Liver (tissue), 9 donors: ENCODE data around the gene YEATS2. TPM values are rescaled to one million over a fixed set of nuclear protein-coding genes. Genes with fewer than 3 reads are reported as not detected.

Source experiments
- DNase-seq: peaks from one replicate; pipeline ENCODE4 v3.0.0-alpha.2; 2017; ENCODE audit warnings: low spot score
- H3K27ac ChIP-seq, 2 donors: one replicate each; pipeline ENCODE4 v1.7.0; 2013; ENCODE audit warnings: inconsistent platforms in 2 of 2, low read length in 2 of 2, control low read depth in 1 of 2, low read depth in 1 of 2, mild to moderate bottlenecking in 1 of 2
- H3K27me3 ChIP-seq, 4 donors: one replicate each; pipeline versions ENCODE4 v1.6.1 to v1.7.0; 2013; ENCODE audit warnings: low read length in 3 of 4, inconsistent platforms in 1 of 4, mild to moderate bottlenecking in 1 of 4, moderate library complexity in 1 of 4; ENCODE audit not compliant: control insufficient read depth in 4 of 4, insufficient read depth in 4 of 4
- H3K36me3 ChIP-seq, 4 donors: one replicate each; pipeline versions ENCODE4 v1.6.1 to v1.7.0; 2013; ENCODE audit warnings: low read length in 3 of 4, mild to moderate bottlenecking in 3 of 4, low read depth in 1 of 4, moderate library complexity in 1 of 4; ENCODE audit not compliant: control insufficient read depth in 4 of 4, insufficient read depth in 3 of 4
- H3K4me1 ChIP-seq, 4 donors: one replicate each; pipeline versions ENCODE4 v1.6.1 to v1.7.0; 2013; ENCODE audit warnings: low read length in 3 of 4, mild to moderate bottlenecking in 3 of 4, moderate library complexity in 1 of 4; ENCODE audit not compliant: control insufficient read depth in 4 of 4, insufficient read depth in 4 of 4
- H3K4me3 ChIP-seq, 3 donors: one replicate each; pipeline versions ENCODE4 v1.6.1 to v1.7.0; 2013; ENCODE audit warnings: low read length in 3 of 3, control low read depth in 1 of 3, low read depth in 1 of 3, mild to moderate bottlenecking in 1 of 3
- H3K9ac ChIP-seq, 2 donors: one replicate each; pipeline ENCODE4 v1.7.0; 2013; ENCODE audit warnings: low read length in 2 of 2, mild to moderate bottlenecking in 2 of 2, moderate library complexity in 2 of 2, control low read depth in 1 of 2, low read depth in 1 of 2
- H3K9me3 ChIP-seq, 4 donors: one replicate each; pipeline versions ENCODE4 v1.6.1 to v1.7.0; 2013; ENCODE audit warnings: low read length in 3 of 4; ENCODE audit not compliant: control insufficient read depth in 4 of 4
- ATF3 ChIP-seq: IDR thresholded peaks from 2 replicates; pipeline ENCODE4 v1.6.1; 2016; ENCODE audit warnings: antibody characterized with exemption
- EGR1 ChIP-seq, 2 donors: IDR thresholded peaks; 2 replicates each; pipeline ENCODE4 v1.6.1; 2016 to 2018; ENCODE audit warnings: antibody characterized with exemption in 2 of 2, low read depth in 2 of 2
- FOXA1 ChIP-seq: IDR thresholded peaks from 2 replicates; pipeline ENCODE4 v1.6.1; 2016; ENCODE audit warnings: antibody characterized with exemption
- FOXA2 ChIP-seq: IDR thresholded peaks from 2 replicates; pipeline ENCODE4 v1.6.1; 2016; ENCODE audit warnings: antibody characterized with exemption
- GABPA ChIP-seq, 2 donors: IDR thresholded peaks in 1 of 2; conservative IDR thresholded peaks in 1 of 2; 2 replicates each; pipeline ENCODE4 v1.6.1; 2016; ENCODE audit warnings: antibody characterized with exemption in 2 of 2, mild to moderate bottlenecking in 1 of 2, moderate library complexity in 1 of 2
- HNF4A ChIP-seq, 2 donors: conservative IDR thresholded peaks; 2 replicates each; pipeline ENCODE4 v1.6.1; 2016; ENCODE audit warnings: antibody characterized with exemption in 2 of 2, mild to moderate bottlenecking in 2 of 2
- HNF4G ChIP-seq: IDR thresholded peaks from 2 replicates; pipeline ENCODE4 v1.6.1; 2016; ENCODE audit warnings: antibody characterized with exemption
- JUND ChIP-seq, 2 donors: IDR thresholded peaks; 2 replicates each; pipeline ENCODE4 v1.6.1; 2016; ENCODE audit warnings: antibody characterized with exemption in 2 of 2
- NR2F2 ChIP-seq: IDR thresholded peaks from 2 replicates; pipeline ENCODE4 v1.6.1; 2016; ENCODE audit warnings: antibody characterized with exemption
- RAD21 ChIP-seq, 2 donors: IDR thresholded peaks; 2 replicates each; pipeline ENCODE4 v1.6.1; 2016; ENCODE audit warnings: antibody characterized with exemption in 2 of 2, mild to moderate bottlenecking in 2 of 2
- REST ChIP-seq: IDR thresholded peaks from 2 replicates; pipeline ENCODE4 v1.6.1; 2016; ENCODE audit warnings: antibody characterized with exemption, mild to moderate bottlenecking
- RXRA ChIP-seq, 2 donors: IDR thresholded peaks; 2 replicates each; pipeline ENCODE4 v1.6.1; 2017 to 2018; ENCODE audit warnings: antibody characterized with exemption in 2 of 2, mild to moderate bottlenecking in 1 of 2
- SP1 ChIP-seq: IDR thresholded peaks from 2 replicates; pipeline ENCODE4 v1.6.1; 2018; ENCODE audit warnings: antibody characterized with exemption, mild to moderate bottlenecking
- TAF1 ChIP-seq: conservative IDR thresholded peaks from 2 replicates; pipeline ENCODE4 v1.6.1; 2016; ENCODE audit warnings: antibody characterized with exemption, mild to moderate bottlenecking
- YY1 ChIP-seq: IDR thresholded peaks from 2 replicates; pipeline ENCODE4 v1.6.1; 2016; ENCODE audit warnings: antibody characterized with exemption, mild to moderate bottlenecking
- ZBTB33 ChIP-seq: IDR thresholded peaks from 2 replicates; pipeline ENCODE4 v1.6.1; 2016; ENCODE audit warnings: antibody characterized with exemption
- WGBS: extraction: QIAGEN DNeasy Blood & Tissue Kit; methylation state at CpG from one replicate; pipeline ENCODE4 v1.1.7; 2013; 5-methylcytosine and 5-hydroxymethylcytosine counted together
- polyA plus RNA-seq, 2 donors: library from polyadenylated mRNA; stranded (reverse) in 1 of 2; unstranded in 1 of 2; fragments of 200-250 nt in 1 of 2; fragments of >200 nt in 1 of 2; fragmentation: Nextera tagmentation in 1 of 2; extraction: Ambion mirVana in 1 of 2; gene quantifications; one replicate each; pipeline versions ENCODE4 v1.2.1 to v1.2.3, GENCODE V29; 2013 to 2015
- total RNA-seq, 2 donors: library from RNA; depleted of rRNA; stranded (reverse); fragments of >200 nt; gene quantifications; one replicate each; pipeline ENCODE4 v1.2.3, GENCODE V29; 2014
- TF ChIP-seq, protein P1 (sequence below): IDR thresholded peaks from 2 replicates; pipeline ENCODE4 v1.6.1; 2016; ENCODE audit warnings: antibody characterized with exemption
- TF ChIP-seq, protein P2 (sequence below): fragments of 150-350 bp; IDR thresholded peaks from 2 replicates; pipeline ENCODE4 v1.5.1; 2017; ENCODE audit warnings: improper control_type of control experiment, low read depth, low read length; ENCODE audit not compliant: missing input control
- donor health status: healthy.
- donor health status: healthy.
- donor health status: healthy.
- donor health status: healthy.
- donor health status: healthy.

Gene YEATS2
- total and polyA plus RNA-seq, 4 donors = 1.5 to 9.4 (median 4.9) TPM

- no peak for DNase-seq
- TF ChIP-seq YY1 (no peak), SP1 (no peak), RXRA (IDR thresholded peaks at IDR 0.05) (no peak), GABPA (IDR thresholded peaks at IDR 0.05 in 1 of 2, conservative IDR thresholded peaks at IDR 0.05 in 1 of 2) (no peak), ATF3 (no peak), HNF4A (conservative IDR thresholded peaks at IDR 0.05) (no peak), FOXA2 (no peak), EGR1 (IDR thresholded peaks at IDR 0.05; ENCODE audit: low read depth in 2 of 2) (no peak), RAD21 (IDR thresholded peaks at IDR 0.05) (no peak), FOXA1 (no peak), JUND (IDR thresholded peaks at IDR 0.05) (no peak), ZBTB33 (no peak), REST (no peak), NR2F2 (no peak), TAF1 (no peak), HNF4G (no peak)
- TF ChIP-seq, protein P1, sequence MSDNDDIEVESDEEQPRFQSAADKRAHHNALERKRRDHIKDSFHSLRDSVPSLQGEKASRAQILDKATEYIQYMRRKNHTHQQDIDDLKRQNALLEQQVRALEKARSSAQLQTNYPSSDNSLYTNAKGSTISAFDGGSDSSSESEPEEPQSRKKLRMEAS = no peak
- TF ChIP-seq, protein P2, sequence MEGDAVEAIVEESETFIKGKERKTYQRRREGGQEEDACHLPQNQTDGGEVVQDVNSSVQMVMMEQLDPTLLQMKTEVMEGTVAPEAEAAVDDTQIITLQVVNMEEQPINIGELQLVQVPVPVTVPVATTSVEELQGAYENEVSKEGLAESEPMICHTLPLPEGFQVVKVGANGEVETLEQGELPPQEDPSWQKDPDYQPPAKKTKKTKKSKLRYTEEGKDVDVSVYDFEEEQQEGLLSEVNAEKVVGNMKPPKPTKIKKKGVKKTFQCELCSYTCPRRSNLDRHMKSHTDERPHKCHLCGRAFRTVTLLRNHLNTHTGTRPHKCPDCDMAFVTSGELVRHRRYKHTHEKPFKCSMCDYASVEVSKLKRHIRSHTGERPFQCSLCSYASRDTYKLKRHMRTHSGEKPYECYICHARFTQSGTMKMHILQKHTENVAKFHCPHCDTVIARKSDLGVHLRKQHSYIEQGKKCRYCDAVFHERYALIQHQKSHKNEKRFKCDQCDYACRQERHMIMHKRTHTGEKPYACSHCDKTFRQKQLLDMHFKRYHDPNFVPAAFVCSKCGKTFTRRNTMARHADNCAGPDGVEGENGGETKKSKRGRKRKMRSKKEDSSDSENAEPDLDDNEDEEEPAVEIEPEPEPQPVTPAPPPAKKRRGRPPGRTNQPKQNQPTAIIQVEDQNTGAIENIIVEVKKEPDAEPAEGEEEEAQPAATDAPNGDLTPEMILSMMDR = no peak
- peaks cover 0 to 12% (median 9%) of the 10 kb centered on the region in 4 donors for H3K4me1 ChIP-seq
- no peak overlapping the region for H3K9ac ChIP-seq
- 42% methylated on average over 3 of the region's 3 CpGs for WGBS
- no peaks in the 10 kb centered on the region for H3K27me3 ChIP-seq
- H3K27ac ChIP-seq = no peak overlapping the region
- no peak overlapping the region for H3K4me3 ChIP-seq
- H3K36me3 ChIP-seq = peaks cover 13 to 25% (median 18%) of the 10 kb centered on the region in 4 donors
- no peaks in the 10 kb centered on the region for H3K9me3 ChIP-seq
Observed at GRCh38 chr3:183662099-183662498, 35.5 kb upstream of the YEATS2 start.
